GM18858 (cell line): ENCODE results near the gene NBPF11.
"Not testable (repeated sequence)": the region's sequence is repeated elsewhere in the genome, so short reads cannot be mapped to it uniquely, and the experiment has no call there.

ENCODE experiments used
- ATAC-seq: cut with Tn5 transposase; IDR thresholded peaks from one replicate; pipeline ENCODE4 v1.9.1; 2021; ENCODE audit not compliant: unreplicated experiment

NBPF11 gene

DNA sequence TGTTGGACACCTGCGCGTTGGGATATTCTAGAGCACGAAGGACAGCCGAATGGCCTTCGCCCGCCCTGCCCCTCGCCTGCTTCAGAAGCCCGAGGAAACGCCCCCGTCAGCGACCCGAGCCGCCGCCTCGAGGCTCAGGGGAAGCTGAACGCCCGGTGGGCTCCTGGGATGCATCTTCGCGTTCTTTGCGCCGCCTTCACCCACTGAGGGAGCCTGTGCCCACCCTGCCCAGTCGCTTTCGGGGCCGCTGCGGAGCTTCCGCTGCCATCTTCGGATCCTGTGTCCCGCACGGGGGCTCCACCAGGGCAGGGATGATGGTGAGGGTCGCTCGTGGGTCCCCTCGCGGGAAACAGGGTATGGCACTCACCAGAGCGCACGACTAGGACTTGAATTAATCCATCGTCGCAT is 91.8 kb downstream of the NBPF11 start:
- not testable (repeated sequence) for ATAC-seq

GRCh38 chr1:148057384-148057783 is 94.7 kb downstream of the NBPF11 start:
- not testable (repeated sequence) for ATAC-seq
